ENCODE data around the gene FSIP1.

The FSIP1 gene

DNA sequence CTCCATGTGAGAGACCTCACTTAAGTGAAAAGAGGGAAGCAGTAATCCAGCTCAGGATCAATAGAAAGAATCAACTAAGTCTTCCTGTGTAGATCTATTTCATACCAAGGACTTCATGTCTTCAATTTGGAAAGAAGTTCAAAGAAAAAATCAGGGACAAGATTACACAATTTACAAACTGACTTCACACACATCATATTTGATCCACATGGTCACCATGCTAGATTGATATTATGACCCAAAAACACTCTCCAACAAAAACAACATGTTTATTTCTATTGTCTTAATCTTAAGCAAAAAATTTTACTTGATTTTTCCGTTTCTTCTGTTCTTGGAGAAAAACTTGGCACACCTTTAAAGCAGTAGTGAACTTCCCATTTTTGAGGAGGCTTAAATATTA lies 125.5 kb downstream of the FSIP1 start:
- Histone ChIP-seq H3K4me3 (replicated peaks; ENCODE audit: low read depth, low read length) (no peak overlapping the region), H3K27me3 (replicated peaks; ENCODE audit: control insufficient read depth, insufficient read depth, low read length) (no peaks in the 10 kb centered on the region; the same call in 1 of the 2 replicates), H3K36me3 (ENCODE audit: control insufficient read depth, insufficient read depth, low read length) (no peaks in the 10 kb centered on the region)
- no peak for DNase-seq (ENCODE audit: extremely low read depth, insufficient read length)
- TF ChIP-seq, protein P1, sequence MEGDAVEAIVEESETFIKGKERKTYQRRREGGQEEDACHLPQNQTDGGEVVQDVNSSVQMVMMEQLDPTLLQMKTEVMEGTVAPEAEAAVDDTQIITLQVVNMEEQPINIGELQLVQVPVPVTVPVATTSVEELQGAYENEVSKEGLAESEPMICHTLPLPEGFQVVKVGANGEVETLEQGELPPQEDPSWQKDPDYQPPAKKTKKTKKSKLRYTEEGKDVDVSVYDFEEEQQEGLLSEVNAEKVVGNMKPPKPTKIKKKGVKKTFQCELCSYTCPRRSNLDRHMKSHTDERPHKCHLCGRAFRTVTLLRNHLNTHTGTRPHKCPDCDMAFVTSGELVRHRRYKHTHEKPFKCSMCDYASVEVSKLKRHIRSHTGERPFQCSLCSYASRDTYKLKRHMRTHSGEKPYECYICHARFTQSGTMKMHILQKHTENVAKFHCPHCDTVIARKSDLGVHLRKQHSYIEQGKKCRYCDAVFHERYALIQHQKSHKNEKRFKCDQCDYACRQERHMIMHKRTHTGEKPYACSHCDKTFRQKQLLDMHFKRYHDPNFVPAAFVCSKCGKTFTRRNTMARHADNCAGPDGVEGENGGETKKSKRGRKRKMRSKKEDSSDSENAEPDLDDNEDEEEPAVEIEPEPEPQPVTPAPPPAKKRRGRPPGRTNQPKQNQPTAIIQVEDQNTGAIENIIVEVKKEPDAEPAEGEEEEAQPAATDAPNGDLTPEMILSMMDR (IDR thresholded peaks at IDR 0.05; ENCODE audit: insufficient read depth, low read length, poor library complexity, severe bottlenecking): no peak

DNA sequence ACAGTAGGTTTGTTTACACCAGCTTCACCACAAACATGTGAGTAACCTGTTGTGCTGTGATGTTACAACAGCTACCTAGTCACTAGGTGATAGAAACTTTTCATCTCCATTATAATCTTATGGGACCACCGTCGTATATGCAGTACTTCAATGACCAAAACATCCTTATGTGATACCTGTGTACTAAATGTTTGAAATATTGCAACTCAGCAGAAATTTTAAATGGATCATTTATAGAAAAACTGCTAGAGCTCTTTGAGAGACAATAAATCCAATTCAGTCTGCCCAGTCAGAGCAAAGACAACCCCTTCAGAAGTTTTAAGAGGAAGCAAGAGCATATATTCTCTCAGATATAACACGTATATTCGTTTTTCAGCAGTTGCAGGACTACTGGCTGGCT lies 128.3 kb downstream of the FSIP1 start:
- DNase-seq (ENCODE audit: extremely low read depth, insufficient read length): no peak
- TF ChIP-seq, protein P1 (IDR thresholded peaks at IDR 0.05; ENCODE audit: insufficient read depth, low read length, poor library complexity, severe bottlenecking): no peak
- Histone ChIP-seq H3K4me3 (replicated peaks; ENCODE audit: low read depth, low read length) (no peak overlapping the region), H3K36me3 (ENCODE audit: control insufficient read depth, insufficient read depth, low read length) (no peaks in the 10 kb centered on the region), H3K27me3 (replicated peaks; ENCODE audit: control insufficient read depth, insufficient read depth, low read length) (no peaks in the 10 kb centered on the region)

DNA sequence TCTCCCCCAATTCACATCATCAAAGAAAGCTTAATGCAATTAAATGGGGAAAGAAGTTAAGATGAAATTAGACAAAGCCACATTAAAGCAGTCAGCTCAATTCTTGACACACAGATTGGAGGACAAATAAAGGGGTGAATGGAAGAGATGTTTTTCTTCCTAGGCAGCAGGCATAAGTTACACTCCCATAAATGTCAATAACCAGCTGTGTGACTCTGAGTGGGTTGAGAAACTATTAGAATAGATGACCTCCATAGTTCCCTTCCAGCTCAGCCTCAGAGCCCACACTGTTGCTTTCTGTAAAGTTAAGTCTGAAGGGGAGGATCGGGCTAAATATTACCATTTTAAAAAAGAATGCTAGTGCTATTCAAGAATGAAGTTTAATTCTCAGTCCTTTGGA lies 130.8 kb downstream of the FSIP1 start:
- H3K36me3 ChIP-seq (ENCODE audit: control insufficient read depth, insufficient read depth, low read length): no peaks in the 10 kb centered on the region
- no peak for DNase-seq (ENCODE audit: extremely low read depth, insufficient read length)
- TF ChIP-seq, protein P1 (IDR thresholded peaks at IDR 0.05; ENCODE audit: insufficient read depth, low read length, poor library complexity, severe bottlenecking): no peak
- no peak overlapping the region for H3K4me3 ChIP-seq (replicated peaks; ENCODE audit: low read depth, low read length)
- H3K27me3 ChIP-seq (replicated peaks; ENCODE audit: control insufficient read depth, insufficient read depth, low read length): no peaks in the 10 kb centered on the region

DNA sequence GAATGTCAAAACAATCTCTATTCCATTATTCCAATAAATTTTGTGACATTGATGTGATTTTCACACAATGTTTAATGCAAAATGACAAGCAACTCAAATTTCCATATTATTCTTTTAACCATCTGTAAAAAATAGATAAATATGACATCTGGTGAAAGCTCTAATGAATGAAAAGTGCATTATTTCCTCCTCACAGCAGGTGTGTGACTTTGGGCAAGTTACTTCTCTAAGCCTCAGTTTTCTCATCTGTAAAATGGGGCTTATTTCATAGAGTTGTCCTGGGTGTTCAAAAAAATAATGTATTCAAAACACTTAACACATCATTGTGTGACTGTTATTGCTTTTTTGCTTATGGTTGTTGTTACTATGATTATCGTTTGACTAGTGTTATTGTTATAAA lies 131.3 kb downstream of the FSIP1 start:
- Histone ChIP-seq H3K36me3 (ENCODE audit: control insufficient read depth, insufficient read depth, low read length) (no peaks in the 10 kb centered on the region), H3K27me3 (replicated peaks; ENCODE audit: control insufficient read depth, insufficient read depth, low read length) (no peaks in the 10 kb centered on the region), H3K4me3 (replicated peaks; ENCODE audit: low read depth, low read length) (no peak overlapping the region)
- TF ChIP-seq, protein P1 (IDR thresholded peaks at IDR 0.05; ENCODE audit: insufficient read depth, low read length, poor library complexity, severe bottlenecking): no peak
- no peak for DNase-seq (ENCODE audit: extremely low read depth, insufficient read length)

DNA sequence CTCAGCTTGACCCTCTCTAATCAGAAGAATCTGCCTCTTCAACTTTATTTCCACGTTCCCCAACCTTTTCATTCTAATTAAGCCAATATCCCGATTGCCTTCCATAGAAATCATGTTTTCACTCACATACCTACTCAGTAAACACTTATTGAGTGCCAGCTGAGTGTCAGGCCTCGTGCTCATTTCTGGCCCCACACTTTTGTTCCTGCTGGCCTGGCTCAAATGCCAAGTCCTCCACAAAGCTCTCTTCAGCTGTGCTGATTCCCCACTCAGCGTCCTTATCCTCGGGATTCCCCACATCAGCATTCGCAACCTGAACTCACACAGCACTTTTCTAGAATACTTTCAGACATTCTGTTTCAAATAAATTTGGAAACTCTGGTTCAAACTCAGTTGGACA lies 132.9 kb downstream of the FSIP1 start:
- Histone ChIP-seq H3K36me3 (ENCODE audit: control insufficient read depth, insufficient read depth, low read length) (no peaks in the 10 kb centered on the region), H3K27me3 (replicated peaks; ENCODE audit: control insufficient read depth, insufficient read depth, low read length) (no peaks in the 10 kb centered on the region; the same call in 1 of the 2 replicates), H3K4me3 (replicated peaks; ENCODE audit: low read depth, low read length) (no peak overlapping the region)
- no peak for DNase-seq (ENCODE audit: extremely low read depth, insufficient read length)
- TF ChIP-seq, protein P1 (IDR thresholded peaks at IDR 0.05; ENCODE audit: insufficient read depth, low read length, poor library complexity, severe bottlenecking): no peak

DNA sequence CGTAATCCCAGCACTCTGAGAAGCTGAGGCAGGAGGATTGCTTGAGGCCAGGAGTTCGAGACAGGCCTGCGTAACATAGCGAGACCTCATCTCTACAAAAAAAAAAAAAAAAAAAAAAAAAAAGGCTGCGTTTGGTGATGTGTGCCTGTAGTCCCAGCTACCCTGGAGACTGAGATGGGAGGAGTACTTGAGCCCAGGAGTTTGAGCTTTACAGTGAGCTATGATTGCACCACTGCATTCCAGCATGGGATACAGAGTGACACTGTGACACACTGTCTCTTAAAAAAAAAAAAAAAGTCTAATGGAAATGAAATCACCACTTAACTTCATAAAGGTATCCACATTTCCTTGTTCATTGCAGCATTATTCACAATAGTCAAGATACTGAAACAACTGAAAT lies 136.2 kb downstream of the FSIP1 start:
- no peak overlapping the region for H3K4me3 ChIP-seq (replicated peaks; ENCODE audit: low read depth, low read length)
- no peaks in the 10 kb centered on the region; the same call in 1 of the 2 replicates for H3K27me3 ChIP-seq (replicated peaks; ENCODE audit: control insufficient read depth, insufficient read depth, low read length)
- DNase-seq (ENCODE audit: extremely low read depth, insufficient read length): no peak
- TF ChIP-seq, protein P1 (IDR thresholded peaks at IDR 0.05; ENCODE audit: insufficient read depth, low read length, poor library complexity, severe bottlenecking): no peak
- no peaks in the 10 kb centered on the region for H3K36me3 ChIP-seq (ENCODE audit: control insufficient read depth, insufficient read depth, low read length)

Measured in GM06990 (cell line).